IMR-90 (cell line): ENCODE measurements around the gene ADARB2. TPM values are rescaled to one million over a fixed set of nuclear protein-coding genes. Genes with fewer than 3 reads are reported as not detected.

ENCODE experiments used
- ATAC-seq: fragments of 200-7000 bp; cut with Tn5 transposase; 2 replicates; pipeline ENCODE4 v1.9.1; 2020; ENCODE audit warnings: low read depth, mild to moderate bottlenecking, moderate library complexity
- BruUV-seq: library from RNA; stranded (reverse); fragments of 400-500 nt; replicated peaks from 2 replicates; lab custom pipeline; 2021; lab: Mats Ljungman, UMichigan
- CTCF ChIA-PET: fragments of 300-600 bp; formaldehyde crosslinking; extraction: SDS; loops from one replicate; lab custom pipeline; 2021; ENCODE audit warnings: antibody characterized with exemption; lab: Yijun Ruan, JAX
- POLR2A ChIA-PET: fragments of 300-600 bp; sonication (Branson Sonifier 250); formaldehyde crosslinking; loops from one replicate; lab custom pipeline; 2022; ENCODE audit warnings: antibody characterized with exemption; ENCODE audit not compliant: unreplicated experiment; lab: Charles Lee
- DNase-seq: peaks from one replicate; pipeline ENCODE4 v3.0.0; 2013
- H2AFZ ChIP-seq: replicated peaks from 2 replicates; pipeline ENCODE3; 2013; ENCODE audit warnings: low read length, mild to moderate bottlenecking; ENCODE audit not compliant: poor library complexity
- H2AK5ac ChIP-seq: 2 replicates; pipeline ENCODE4 v1.6.1; 2013; ENCODE audit warnings: low read depth, low read length, inconsistent platforms
- H2AK9ac ChIP-seq: replicated peaks from 2 replicates; pipeline ENCODE3; 2013; ENCODE audit warnings: mild to moderate bottlenecking, low read depth, low read length, moderate library complexity; ENCODE audit not compliant: poor library complexity
- H2BK120ac ChIP-seq: 2 replicates; pipeline ENCODE4 v1.6.1; 2013; ENCODE audit warnings: low read depth, low read length, inconsistent platforms
- H2BK15ac ChIP-seq: 3 replicates; pipeline ENCODE4 v1.6.1; 2013; ENCODE audit warnings: low read depth, low read length, inconsistent platforms
- H2BK20ac ChIP-seq: 2 replicates; pipeline ENCODE4 v1.6.1; 2013; ENCODE audit warnings: low read depth, mild to moderate bottlenecking, inconsistent platforms, low read length, moderate library complexity
- H2BK5ac ChIP-seq: 2 replicates; pipeline ENCODE4 v1.6.1; 2013; ENCODE audit warnings: mild to moderate bottlenecking, low read depth, low read length, inconsistent platforms; ENCODE audit not compliant: poor library complexity, severe bottlenecking
- H3K14ac ChIP-seq: replicated peaks from 2 replicates; pipeline ENCODE4 v1.6.1; 2013; ENCODE audit warnings: low read depth, low read length, inconsistent platforms
- H3K18ac ChIP-seq: 2 replicates; pipeline ENCODE4 v1.6.1; 2013; ENCODE audit warnings: low read depth, low read length, control low read depth
- H3K23ac ChIP-seq: 2 replicates; pipeline ENCODE4 v1.6.1; 2013; ENCODE audit warnings: low read depth, low read length, inconsistent platforms
- H3K27ac ChIP-seq: 2 replicates; pipeline ENCODE4 v1.5.1; 2013; ENCODE audit warnings: mild to moderate bottlenecking, control low read depth, low read length; ENCODE audit not compliant: insufficient read depth
- H3K27me3 ChIP-seq: 2 replicates; pipeline ENCODE4 v1.6.1; 2013; ENCODE audit warnings: low read length; ENCODE audit not compliant: control insufficient read depth, insufficient read depth
- H3K36me3 ChIP-seq: 2 replicates; pipeline ENCODE4 v1.6.1; 2013; ENCODE audit warnings: low read length, mixed read lengths; ENCODE audit not compliant: control insufficient read depth, insufficient read depth
- H3K4ac ChIP-seq: 2 replicates; pipeline ENCODE4 v1.6.1; 2013; ENCODE audit warnings: low read depth, low read length, inconsistent platforms
- H3K4me1 ChIP-seq: 2 replicates; pipeline ENCODE4 v1.6.1; 2013; ENCODE audit warnings: low read length, mixed read lengths; ENCODE audit not compliant: control insufficient read depth, insufficient read depth
- H3K4me2 ChIP-seq: 2 replicates; pipeline ENCODE4 v1.6.1; 2013; ENCODE audit warnings: low read depth, mild to moderate bottlenecking, control low read depth, low read length, moderate library complexity
- H3K4me3 ChIP-seq: 2 replicates; pipeline ENCODE4 v1.5.1; 2013; ENCODE audit warnings: low read depth, mild to moderate bottlenecking, control low read depth, low read length, moderate library complexity; ENCODE audit not compliant: insufficient read depth
- H3K56ac ChIP-seq: 2 replicates; pipeline ENCODE4 v1.6.1; 2013; ENCODE audit warnings: low read length, inconsistent platforms; ENCODE audit not compliant: insufficient read depth; ENCODE audit errors: extremely low read depth
- H3K79me1 ChIP-seq, 2 experiments: 2 replicates each; pipeline ENCODE4 v1.6.1; 2013; ENCODE audit warnings: low read length in 2 of 2, inconsistent platforms in 1 of 2, low read depth in 1 of 2
- H3K9ac ChIP-seq: 2 replicates; pipeline ENCODE4 v1.6.1; 2013; ENCODE audit warnings: low read depth, low read length, control low read depth
- H3K9me1 ChIP-seq: 2 replicates; pipeline ENCODE4 v1.6.1; 2013; ENCODE audit warnings: low read length, inconsistent platforms; ENCODE audit not compliant: insufficient read depth
- H3K9me3 ChIP-seq: 2 replicates; pipeline ENCODE4 v1.6.1; 2013; ENCODE audit warnings: low read length; ENCODE audit not compliant: control insufficient read depth, insufficient read depth
- H4K20me1 ChIP-seq: 2 replicates; pipeline ENCODE4 v1.6.1; 2013; ENCODE audit warnings: low read length, inconsistent platforms; ENCODE audit not compliant: insufficient read depth
- H4K5ac ChIP-seq: 2 replicates; pipeline ENCODE4 v1.6.1; 2013; ENCODE audit warnings: mild to moderate bottlenecking, low read depth, low read length, control low read depth
- H4K8ac ChIP-seq, 2 experiments: 2 replicates each; pipeline ENCODE4 v1.6.1; 2013; ENCODE audit warnings: low read depth in 2 of 2, low read length in 2 of 2, control low read depth in 1 of 2, inconsistent platforms in 1 of 2
- H4K91ac ChIP-seq: 2 replicates; pipeline ENCODE4 v1.6.1; 2013; ENCODE audit warnings: low read depth, low read length, inconsistent platforms; ENCODE audit not compliant: insufficient read depth
- BHLHE40 ChIP-seq: fragments of 150-350 bp; IDR thresholded peaks from 2 replicates; pipeline ENCODE4 v1.6.1; 2016; ENCODE audit warnings: mild to moderate bottlenecking, low read depth, low read length
- CEBPB ChIP-seq: IDR thresholded peaks from 2 replicates; pipeline ENCODE4 v1.6.1; 2012; ENCODE audit warnings: low read depth, low read length, improper control_type of control experiment
- CHD1 ChIP-seq: IDR thresholded peaks from 2 replicates; pipeline ENCODE4 v1.6.1; 2012; ENCODE audit warnings: low read depth, low read length, improper control_type of control experiment
- ELK1 ChIP-seq: fragments of 150-350 bp; IDR thresholded peaks from 2 replicates; pipeline ENCODE4 v1.6.1; 2016; ENCODE audit warnings: low read depth, mild to moderate bottlenecking, low read length, moderate library complexity, borderline replicate concordance
- FOS ChIP-seq: fragments of 150-350 bp; IDR thresholded peaks from 2 replicates; pipeline ENCODE4 v1.6.1; 2016; ENCODE audit warnings: low read depth, low read length
- MAFK ChIP-seq: IDR thresholded peaks from 2 replicates; pipeline ENCODE4 v1.6.1; 2012; ENCODE audit warnings: low read depth, low read length, improper control_type of control experiment
- MAZ ChIP-seq: IDR thresholded peaks from 2 replicates; pipeline ENCODE4 v1.6.1; 2012; ENCODE audit warnings: low read depth, mild to moderate bottlenecking, low read length, improper control_type of control experiment, moderate library complexity, borderline replicate concordance
- MXI1 ChIP-seq: IDR thresholded peaks from 2 replicates; pipeline ENCODE4 v1.6.1; 2012; ENCODE audit warnings: low read depth, mild to moderate bottlenecking, low read length, moderate library complexity, borderline replicate concordance
- NFE2L2 ChIP-seq: fragments of 150-350 bp; IDR thresholded peaks from 2 replicates; pipeline ENCODE4 v1.6.1; 2016; ENCODE audit warnings: low read depth, mild to moderate bottlenecking, low read length
- POLR2A ChIP-seq: IDR thresholded peaks from 2 replicates; pipeline ENCODE4 v1.6.1; 2012; ENCODE audit warnings: mild to moderate bottlenecking, low read depth, low read length
- RAD21 ChIP-seq: IDR thresholded peaks from 2 replicates; pipeline ENCODE4 v1.6.1; 2012; ENCODE audit warnings: low read length, improper control_type of control experiment
- RCOR1 ChIP-seq: IDR thresholded peaks from 2 replicates; pipeline ENCODE4 v1.6.1; 2012; ENCODE audit warnings: mild to moderate bottlenecking, low read length, improper control_type of control experiment; ENCODE audit not compliant: insufficient replicate concordance
- RFX5 ChIP-seq: IDR thresholded peaks from 2 replicates; pipeline ENCODE4 v1.8.0; 2012; ENCODE audit warnings: low read depth, mild to moderate bottlenecking, low read length, moderate library complexity
- SMC3 ChIP-seq: fragments of 150-350 bp; IDR thresholded peaks from 2 replicates; pipeline ENCODE4 v1.6.1; 2016; ENCODE audit warnings: low read depth, mild to moderate bottlenecking, antibody characterized with exemption, low read length, moderate library complexity
- USF2 ChIP-seq: fragments of 150-350 bp; IDR thresholded peaks from 2 replicates; pipeline ENCODE4 v1.6.1; 2017; ENCODE audit warnings: mild to moderate bottlenecking, antibody characterized with exemption, low read length, low read depth
- WGBS, 2 experiments: methylation state at CpG; one replicate each; pipeline versions ENCODE4 v1.1.5 to v1.1.7; 2013; ENCODE audit warnings: missing lambda C conversion rate in 2 of 2; ENCODE audit not compliant: insufficient read length in 1 of 2; ENCODE audit errors: extremely low coverage in 2 of 2; 5-methylcytosine and 5-hydroxymethylcytosine counted together
- dilution Hi-C: fragments of 300-500 bp; cut with HindIII; formaldehyde crosslinking; loops from one replicate; pipeline ENCODE4 v1.14.3; 2018; ENCODE audit warnings: low sequenced_read_pairs; ENCODE audit not compliant: unreplicated experiment
- in situ Hi-C: fragments of 300-500 bp; cut with MboI; formaldehyde crosslinking; loops from 3 replicates; pipeline ENCODE4 v1.14.3; 2019; ENCODE audit warnings: low sequenced_read_pairs, inconsistent platforms, mixed read lengths
- intact Hi-C: fragments of 100-400 bp; cut with micrococcal nuclease; formaldehyde crosslinking; loops from 2 replicates; pipeline ENCODE4 v1.10.0; 2022
- polyA plus RNA-seq, 3 experiments: library from polyadenylated mRNA; depleted of rRNA; stranded (reverse); fragments of >200 nt; gene quantifications; 2 replicates each; pipeline ENCODE4 v1.2.3, GENCODE V29; 2012; ENCODE audit warnings: low replicate concordance in 1 of 3
- total RNA-seq: library from RNA; depleted of rRNA; stranded (reverse); fragments of >200 nt; gene quantifications from 2 replicates; pipeline ENCODE4 v1.2.3, GENCODE V29; 2012
- TF ChIP-seq, protein P1 (sequence below): conservative IDR thresholded peaks from 2 replicates; pipeline ENCODE4 v1.5.1; 2012; ENCODE audit warnings: mild to moderate bottlenecking, low read depth, low read length, improper control_type of control experiment

ADARB2 gene
- total and polyA plus RNA-seq, 2 of the 4 experiments (the other 2 are of a cell fraction) = not detected

GRCh38 chr10:1489801-1490200 lies 247.5 kb downstream of the ADARB2 start:
- no peak for DNase-seq
- Histone ChIP-seq H3K56ac (no peak overlapping the region), H4K20me1 (no peaks in the 10 kb centered on the region), H3K36me3 (no peaks in the 10 kb centered on the region), H3K4me2 (no peak overlapping the region), H3K4me3 (no peak overlapping the region), H3K18ac (no peak overlapping the region), H3K23ac (no peak overlapping the region), H2AK5ac (no peak overlapping the region), H2BK5ac (no peak overlapping the region), H3K27me3 (no peaks in the 10 kb centered on the region), H2AFZ (no peak overlapping the region), H2BK20ac (no peak overlapping the region), H4K8ac (no peak overlapping the region), H2BK120ac (no peak overlapping the region), H3K9ac (no peak overlapping the region), H4K5ac (no peak overlapping the region), H3K79me1 (no peaks in the 10 kb centered on the region), H3K4me1 (no peaks in the 10 kb centered on the region), H2BK15ac (no peak overlapping the region), H3K27ac (no peak overlapping the region), H4K91ac (no peak overlapping the region), H3K4ac (no peak overlapping the region), H3K14ac (no peak overlapping the region), H3K9me3 (peaks cover 32% of the 10 kb centered on the region), H2AK9ac (no peak overlapping the region), H3K9me1 (no peaks in the 10 kb centered on the region)
- no peak for ATAC-seq
- ChIA-PET POLR2A (no interaction called here), CTCF (no interaction called here)
- BruUV-seq = no TSS peak
- in situ Hi-C loops = no loop called here
- TF ChIP-seq USF2 = no peak
- TF ChIP-seq SMC3 = no peak
- TF ChIP-seq NFE2L2 = no peak
- TF ChIP-seq RAD21 = no peak
- TF ChIP-seq RCOR1 = no peak
- TF ChIP-seq MAZ = no peak
- no peak for TF ChIP-seq CEBPB
- TF ChIP-seq MXI1 = no peak
- TF ChIP-seq, protein P1, sequence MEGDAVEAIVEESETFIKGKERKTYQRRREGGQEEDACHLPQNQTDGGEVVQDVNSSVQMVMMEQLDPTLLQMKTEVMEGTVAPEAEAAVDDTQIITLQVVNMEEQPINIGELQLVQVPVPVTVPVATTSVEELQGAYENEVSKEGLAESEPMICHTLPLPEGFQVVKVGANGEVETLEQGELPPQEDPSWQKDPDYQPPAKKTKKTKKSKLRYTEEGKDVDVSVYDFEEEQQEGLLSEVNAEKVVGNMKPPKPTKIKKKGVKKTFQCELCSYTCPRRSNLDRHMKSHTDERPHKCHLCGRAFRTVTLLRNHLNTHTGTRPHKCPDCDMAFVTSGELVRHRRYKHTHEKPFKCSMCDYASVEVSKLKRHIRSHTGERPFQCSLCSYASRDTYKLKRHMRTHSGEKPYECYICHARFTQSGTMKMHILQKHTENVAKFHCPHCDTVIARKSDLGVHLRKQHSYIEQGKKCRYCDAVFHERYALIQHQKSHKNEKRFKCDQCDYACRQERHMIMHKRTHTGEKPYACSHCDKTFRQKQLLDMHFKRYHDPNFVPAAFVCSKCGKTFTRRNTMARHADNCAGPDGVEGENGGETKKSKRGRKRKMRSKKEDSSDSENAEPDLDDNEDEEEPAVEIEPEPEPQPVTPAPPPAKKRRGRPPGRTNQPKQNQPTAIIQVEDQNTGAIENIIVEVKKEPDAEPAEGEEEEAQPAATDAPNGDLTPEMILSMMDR = no peak
- TF ChIP-seq POLR2A = no peak
- TF ChIP-seq FOS = no peak
- no peak for TF ChIP-seq ELK1
- no peak for TF ChIP-seq CHD1
- no peak for TF ChIP-seq RFX5
- no peak for TF ChIP-seq MAFK
- TF ChIP-seq BHLHE40 = no peak
- dilution Hi-C loops = no loop called here
- intact Hi-C loops = no loop called here
- no CpG with 5 or more reads among the region's 4 CpGs for WGBS, 2 experiments
